ENCODE results near the gene DGKD. TPM values are rescaled to one million over a fixed set of nuclear protein-coding genes. Genes with fewer than 3 reads are reported as not detected.

The DGKD gene
- total RNA-seq, 1 experiment from 2014 or later = 41.4 TPM

- TF ChIP-seq ZNF416 (CRISPR knock-in tag; IDR thresholded peaks at IDR 0.05) = no peak
- TF ChIP-seq ETV6 (CRISPR knock-in tag; IDR thresholded peaks at IDR 0.05) = no peak
- no peak for TF ChIP-seq EMX1 (CRISPR knock-in tag; IDR thresholded peaks at IDR 0.05)
- TF ChIP-seq ZNF138 (CRISPR knock-in tag; conservative IDR thresholded peaks at IDR 0.05) = no peak
- no peak for TF ChIP-seq OVOL2 (CRISPR knock-in tag; IDR thresholded peaks at IDR 0.05; ENCODE audit: borderline replicate concordance)
- TF ChIP-seq USF2 (CRISPR knock-in tag; IDR thresholded peaks at IDR 0.05) = no peak
- no peak for TF ChIP-seq FOXK1 (CRISPR knock-in tag; IDR thresholded peaks at IDR 0.05)
- no peak for TF ChIP-seq ZNF281 (CRISPR knock-in tag; IDR thresholded peaks at IDR 0.05)
- TF ChIP-seq IRF2 (CRISPR knock-in tag; IDR thresholded peaks at IDR 0.05; ENCODE audit: borderline replicate concordance, low read depth) = no peak
- TF ChIP-seq E2F5 (CRISPR knock-in tag; IDR thresholded peaks at IDR 0.05) = no peak
- TF ChIP-seq ZNF219 (CRISPR knock-in tag; IDR thresholded peaks at IDR 0.05; ENCODE audit: borderline replicate concordance) = no peak
- TF ChIP-seq PRRX2 (CRISPR knock-in tag; IDR thresholded peaks at IDR 0.05) = no peak
- no peak for TF ChIP-seq TP53 (CRISPR knock-in tag; IDR thresholded peaks at IDR 0.05)
- no peak for TF ChIP-seq TEAD1 (CRISPR knock-in tag; IDR thresholded peaks at IDR 0.05)
- TF ChIP-seq SOX15 (CRISPR knock-in tag; IDR thresholded peaks at IDR 0.05) = no peak
- H3K9me3 Mint-ChIP-seq = no peaks in the 10 kb centered on the region
- peak overlapping the region; percentile 36; the same call in 1 of the 2 replicates for H3K27ac Mint-ChIP-seq
- DNase-seq (ENCODE audit: low spot score) (no peak), ATAC-seq (no peak)
- H3K4me1 Mint-ChIP-seq = no peaks in the 10 kb centered on the region
- POLR2A ChIA-PET = no interaction called here
- CTCF ChIA-PET = interaction anchor here (1.5 kb wide), 1 partner anchor 24 kb away, joined by 3 read pairs; no protein-coding TSS in a partner anchor
- no peak overlapping the region for H3K4me3 Mint-ChIP-seq
- peaks cover 8% of the 10 kb centered on the region for H3K36me3 Mint-ChIP-seq
- no peaks in the 10 kb centered on the region for H3K27me3 Mint-ChIP-seq (ENCODE audit: low read depth)
These were observed 87.7 kb downstream of the DGKD start for GRCh38 chr2:233442028-233442310.

- ChIA-PET POLR2A (no interaction called here), CTCF (interaction anchor here (0.6 to 3.6 kb wide), 27 partner anchors 9 to 553 kb away, joined by 3 to 32 read pairs (median 4); partner anchors contain the start of gene DGKD)
- no peaks in the 10 kb centered on the region for H3K9me3 Mint-ChIP-seq
- no peak for TF ChIP-seq ZNF425 (CRISPR knock-in tag; conservative IDR thresholded peaks at IDR 0.05)
- TF ChIP-seq CTCF (IDR thresholded peaks at IDR 0.05) = peak; percentile 71
- DNase-seq (ENCODE audit: low spot score) (peak; percentile 80), ATAC-seq (peak; percentile 66)
- H3K36me3 Mint-ChIP-seq = peaks cover 13% of the 10 kb centered on the region
- no peak overlapping the region for H3K27ac Mint-ChIP-seq
- H3K4me1 Mint-ChIP-seq = peaks cover 4% of the 10 kb centered on the region
- H3K27me3 Mint-ChIP-seq (ENCODE audit: low read depth) = no peaks in the 10 kb centered on the region
- no peak overlapping the region for H3K4me3 Mint-ChIP-seq
These were observed 89.4 kb downstream of the DGKD start for GRCh38 chr2:233443511-233444183.
